Endothelial cell of umbilical vein (primary cell): ENCODE results near the gene MORC2.

ENCODE experiments used
- CTCF ChIP-seq, 2 donors: IDR thresholded peaks; 1 replicate in 1 of 2; 2 replicates in 1 of 2; pipeline ENCODE4 v1.5.1; 2011; ENCODE audit warnings: low read length in 2 of 2, mild to moderate bottlenecking in 2 of 2, moderate library complexity in 2 of 2, control low read depth in 1 of 2, inconsistent platforms in 1 of 2, low read depth in 1 of 2; ENCODE audit not compliant: insufficient read depth in 1 of 2; ENCODE audit errors: extremely low read depth in 1 of 2
- EZH2 ChIP-seq: IDR thresholded peaks from 2 replicates; pipeline ENCODE4 v1.6.1; 2012; ENCODE audit warnings: borderline replicate concordance, low read depth, mild to moderate bottlenecking, moderate library complexity, low read length, inconsistent platforms; ENCODE audit not compliant: severe bottlenecking
- JUN ChIP-seq: IDR thresholded peaks from 2 replicates; pipeline ENCODE4 v1.6.1; 2011; ENCODE audit warnings: borderline replicate concordance, low read depth; ENCODE audit not compliant: insufficient read length, insufficient read depth
- MYC ChIP-seq: IDR thresholded peaks from one replicate; pipeline ENCODE4 v1.6.1; 2011; ENCODE audit warnings: mild to moderate bottlenecking, low read depth, low read length
- POLR2A ChIP-seq: IDR thresholded peaks from 2 replicates; pipeline ENCODE4 v1.6.1; 2012; ENCODE audit warnings: low read depth, mild to moderate bottlenecking, control low read depth, low read length
- POLR2AphosphoS5 ChIP-seq: IDR thresholded peaks from 2 replicates; pipeline ENCODE4 v1.6.1; 2012; ENCODE audit warnings: low read depth, mild to moderate bottlenecking, control low read depth, low read length, moderate library complexity; ENCODE audit not compliant: insufficient read depth
- TF ChIP-seq, protein P1 (sequence below): IDR thresholded peaks from 2 replicates; pipeline ENCODE4 v1.6.1; 2011; ENCODE audit not compliant: insufficient read depth, insufficient read length

DNA sequence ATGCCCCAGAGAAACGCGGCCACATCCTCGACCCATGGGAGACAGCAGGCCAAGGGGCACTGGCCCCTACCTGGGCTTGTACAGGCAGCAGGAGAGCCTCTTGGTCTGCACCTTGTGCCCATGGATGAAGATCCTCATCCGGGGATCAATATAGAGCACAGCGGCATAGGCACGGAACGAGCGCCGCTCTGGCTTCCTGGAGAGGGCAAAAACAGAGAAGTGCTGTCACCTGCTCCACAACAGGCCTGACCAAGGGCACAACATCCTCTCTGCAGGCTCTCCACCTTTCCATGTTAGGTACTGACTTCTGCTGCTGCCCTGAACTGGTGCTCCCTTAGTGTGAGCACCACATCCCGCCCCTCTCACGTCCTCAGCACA is 27.2 kb downstream of the MORC2 start:
- TF ChIP-seq CTCF (IDR thresholded peaks at IDR 0.05; ENCODE audit: extremely low read depth in 1 of 2, insufficient read depth in 1 of 2, low read depth in 1 of 2, low read length in 2 of 2): no peak
- TF ChIP-seq POLR2A: no peak
- TF ChIP-seq, protein P1, sequence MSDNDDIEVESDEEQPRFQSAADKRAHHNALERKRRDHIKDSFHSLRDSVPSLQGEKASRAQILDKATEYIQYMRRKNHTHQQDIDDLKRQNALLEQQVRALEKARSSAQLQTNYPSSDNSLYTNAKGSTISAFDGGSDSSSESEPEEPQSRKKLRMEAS: no peak
- TF ChIP-seq EZH2: no peak
- no peak for TF ChIP-seq MYC
- no peak for TF ChIP-seq POLR2AphosphoS5
- TF ChIP-seq JUN: no peak
